Measurements from ENCODE around the gene CRPPA. TPM values are rescaled to one million over a fixed set of nuclear protein-coding genes. Genes with fewer than 3 reads are reported as not detected.

CRPPA gene
- total RNA-seq, 1 donor from 2014 or later, result 3.9 TPM

DNA sequence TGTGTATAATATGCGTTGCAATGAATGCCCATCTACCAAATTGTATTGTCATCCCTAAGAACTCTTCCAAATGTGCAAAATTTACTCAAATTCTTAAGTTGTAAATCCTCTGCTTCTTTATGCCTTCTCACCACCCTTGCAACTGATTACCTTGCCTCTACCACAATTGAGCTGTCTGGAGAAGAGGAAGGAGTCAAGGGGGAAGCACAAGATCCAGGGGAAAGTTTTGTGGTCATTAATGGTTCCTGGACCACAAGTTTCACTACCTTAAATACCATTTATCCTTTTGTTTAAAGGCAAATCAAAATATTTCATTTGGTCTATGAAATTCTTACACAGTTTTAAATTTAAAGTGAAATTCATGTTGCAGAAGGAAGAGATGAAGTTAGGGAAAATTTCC lies 16.7 kb downstream of the CRPPA start:
- Histone ChIP-seq H3K36me3 (ENCODE audit: insufficient read depth, low read length) (no peaks in the 10 kb centered on the region), H3K4me2 (ENCODE audit: low read length) (no peak overlapping the region), H3K27me3 (ENCODE audit: insufficient read depth, low read length) (no peaks in the 10 kb centered on the region), H3K4me1 (ENCODE audit: insufficient read depth, low read length) (no peaks in the 10 kb centered on the region), H3K9me3 (ENCODE audit: insufficient read depth, low read depth, low read length) (peaks cover 10% of the 10 kb centered on the region), H3K4me3 (ENCODE audit: insufficient read depth, low read depth, low read length) (no peak overlapping the region), H3K79me2 (ENCODE audit: insufficient read depth, low read length) (no peaks in the 10 kb centered on the region), H4K20me1 (ENCODE audit: insufficient read depth, low read length) (no peaks in the 10 kb centered on the region), H3K9ac (ENCODE audit: low read length) (no peak overlapping the region), H2AFZ (ENCODE audit: low read depth, low read length) (no peak overlapping the region), H3K27ac (ENCODE audit: low read depth, low read length) (no peak overlapping the region)
- Mint-ChIP-seq H3K9me3 (ENCODE audit: unreplicated experiment) (peaks cover 17% of the 10 kb centered on the region), H3K27me3 (ENCODE audit: low read depth, unreplicated experiment) (no peaks in the 10 kb centered on the region), H3K4me3 (ENCODE audit: unreplicated experiment) (no peak overlapping the region), H3K36me3 (ENCODE audit: low read depth, unreplicated experiment) (peaks cover 5% of the 10 kb centered on the region), H3K27ac (ENCODE audit: unreplicated experiment) (no peak overlapping the region), H3K4me1 (ENCODE audit: low read depth, unreplicated experiment) (no peaks in the 10 kb centered on the region)
- DNase-seq (ENCODE audit: low read depth) (no peak), FAIRE-seq (no peak)
- TF ChIP-seq EZH2 (IDR thresholded peaks at IDR 0.05; ENCODE audit: insufficient read depth, low read length) (no peak), CTCF (IDR thresholded peaks at IDR 0.05; ENCODE audit: insufficient read depth, low read depth, low read length) (no peak)

DNA sequence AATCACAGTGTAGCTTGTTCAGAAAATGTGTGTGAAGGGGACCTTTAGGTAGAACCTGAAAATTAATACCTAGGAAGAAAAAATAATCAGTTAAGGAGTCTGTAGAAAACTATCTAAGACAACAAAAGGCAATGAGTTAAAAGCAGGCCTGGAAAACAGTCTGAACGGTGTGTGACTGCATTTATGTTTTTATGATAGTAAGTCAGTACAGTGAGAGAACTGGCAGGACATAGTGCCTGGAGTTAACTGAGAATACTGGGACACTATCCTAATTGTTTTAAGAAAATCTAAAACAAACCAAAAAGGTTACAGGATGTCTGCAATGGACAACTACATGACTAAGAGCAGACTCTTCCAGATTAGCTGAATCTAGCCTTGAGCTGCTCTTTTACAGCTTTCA lies 17.9 kb downstream of the CRPPA start:
- Mint-ChIP-seq H3K4me1 (ENCODE audit: low read depth, unreplicated experiment) (no peaks in the 10 kb centered on the region), H3K36me3 (ENCODE audit: low read depth, unreplicated experiment) (peaks cover 13% of the 10 kb centered on the region), H3K9me3 (ENCODE audit: unreplicated experiment) (peaks cover 24% of the 10 kb centered on the region), H3K4me3 (ENCODE audit: unreplicated experiment) (no peak overlapping the region), H3K27me3 (ENCODE audit: low read depth, unreplicated experiment) (no peaks in the 10 kb centered on the region), H3K27ac (ENCODE audit: unreplicated experiment) (no peak overlapping the region)
- FAIRE-seq (no peak), DNase-seq (ENCODE audit: low read depth) (no peak)
- no peaks in the 10 kb centered on the region for H3K4me1 ChIP-seq (ENCODE audit: insufficient read depth, low read length)
- H3K27ac ChIP-seq (ENCODE audit: low read depth, low read length), result no peak overlapping the region
- H3K79me2 ChIP-seq (ENCODE audit: insufficient read depth, low read length), result no peaks in the 10 kb centered on the region
- H3K4me3 ChIP-seq (ENCODE audit: insufficient read depth, low read depth, low read length), result no peak overlapping the region
- H3K9me3 ChIP-seq (ENCODE audit: insufficient read depth, low read depth, low read length), result peaks cover 21% of the 10 kb centered on the region
- H3K4me2 ChIP-seq (ENCODE audit: low read length), result no peak overlapping the region
- no peaks in the 10 kb centered on the region for H3K36me3 ChIP-seq (ENCODE audit: insufficient read depth, low read length)
- H3K27me3 ChIP-seq (ENCODE audit: insufficient read depth, low read length), result no peaks in the 10 kb centered on the region
- no peaks in the 10 kb centered on the region for H4K20me1 ChIP-seq (ENCODE audit: insufficient read depth, low read length)
- TF ChIP-seq EZH2 (IDR thresholded peaks at IDR 0.05; ENCODE audit: insufficient read depth, low read length) (no peak), CTCF (IDR thresholded peaks at IDR 0.05; ENCODE audit: insufficient read depth, low read depth, low read length) (no peak)
- H3K9ac ChIP-seq (ENCODE audit: low read length), result no peak overlapping the region
- no peak overlapping the region for H2AFZ ChIP-seq (ENCODE audit: low read depth, low read length)

DNA sequence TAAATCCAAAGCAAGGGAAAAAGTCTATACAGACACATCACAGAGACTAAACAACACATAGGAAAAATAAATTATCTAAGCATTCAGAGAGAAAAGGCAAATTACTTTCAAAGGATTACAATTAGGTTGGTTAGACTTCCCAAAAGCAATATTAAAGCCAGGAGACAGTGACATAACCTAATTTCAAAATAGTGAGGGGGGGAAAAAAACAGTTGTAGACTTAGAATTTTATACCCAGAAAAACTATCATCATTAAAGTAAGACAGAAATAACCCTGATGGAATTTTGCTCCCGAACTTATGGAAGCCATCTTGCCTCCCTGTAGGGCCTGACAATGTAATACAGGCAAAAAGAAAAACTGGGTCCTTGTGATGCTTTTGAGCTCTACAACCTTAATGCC lies 18.4 kb downstream of the CRPPA start:
- H3K79me2 ChIP-seq (ENCODE audit: insufficient read depth, low read length), result no peaks in the 10 kb centered on the region
- TF ChIP-seq EZH2 (IDR thresholded peaks at IDR 0.05; ENCODE audit: insufficient read depth, low read length) (no peak), CTCF (IDR thresholded peaks at IDR 0.05; ENCODE audit: insufficient read depth, low read depth, low read length) (no peak)
- no peaks in the 10 kb centered on the region for H3K4me1 Mint-ChIP-seq (ENCODE audit: low read depth, unreplicated experiment)
- no peak overlapping the region for H3K4me3 Mint-ChIP-seq (ENCODE audit: unreplicated experiment)
- H3K4me2 ChIP-seq (ENCODE audit: low read length), result no peak overlapping the region
- no peaks in the 10 kb centered on the region for H4K20me1 ChIP-seq (ENCODE audit: insufficient read depth, low read length)
- no peak for DNase-seq (ENCODE audit: low read depth)
- H3K36me3 ChIP-seq (ENCODE audit: insufficient read depth, low read length), result no peaks in the 10 kb centered on the region
- H3K27me3 ChIP-seq (ENCODE audit: insufficient read depth, low read length), result no peaks in the 10 kb centered on the region
- H3K36me3 Mint-ChIP-seq (ENCODE audit: low read depth, unreplicated experiment), result peaks cover 16% of the 10 kb centered on the region
- no peak overlapping the region for H3K4me3 ChIP-seq (ENCODE audit: insufficient read depth, low read depth, low read length)
- no peaks in the 10 kb centered on the region for H3K4me1 ChIP-seq (ENCODE audit: insufficient read depth, low read length)
- peaks cover 27% of the 10 kb centered on the region for H3K9me3 ChIP-seq (ENCODE audit: insufficient read depth, low read depth, low read length)
- H3K27me3 Mint-ChIP-seq (ENCODE audit: low read depth, unreplicated experiment), result no peaks in the 10 kb centered on the region
- FAIRE-seq, result no peak
- peaks cover 26% of the 10 kb centered on the region for H3K9me3 Mint-ChIP-seq (ENCODE audit: unreplicated experiment)
- H3K27ac Mint-ChIP-seq (ENCODE audit: unreplicated experiment), result no peak overlapping the region
- H3K9ac ChIP-seq (ENCODE audit: low read length), result no peak overlapping the region
- no peak overlapping the region for H3K27ac ChIP-seq (ENCODE audit: low read depth, low read length)
- no peak overlapping the region for H2AFZ ChIP-seq (ENCODE audit: low read depth, low read length)
